ENCODE data around the gene AIFM3. TPM values are rescaled to one million over a fixed set of nuclear protein-coding genes. Genes with fewer than 3 reads are reported as not detected.

The AIFM3 gene
- total and polyA plus RNA-seq, 4 donors = 0.38 to 1.1 (median 0.63) TPM

GRCh38 chr22:20988573-20989322, 21.7 kb downstream of the AIFM3 start:
- H3K9me3 ChIP-seq (ENCODE audit: control insufficient read depth in 4 of 4, low read length in 3 of 4) = no peaks in the 10 kb centered on the region
- no peak for DNase-seq (ENCODE audit: low spot score)
- H3K9ac ChIP-seq (ENCODE audit: low read depth in 1 of 2, low read length in 2 of 2) = no peak overlapping the region
- no peaks in the 10 kb centered on the region for H3K27me3 ChIP-seq (ENCODE audit: control insufficient read depth in 4 of 4, insufficient read depth in 4 of 4, low read length in 3 of 4)
- H3K36me3 ChIP-seq (ENCODE audit: control insufficient read depth in 4 of 4, insufficient read depth in 3 of 4, low read depth in 1 of 4, low read length in 3 of 4) = peaks cover 7 to 42% (median 16%) of the 10 kb centered on the region in 4 donors
- H3K4me3 ChIP-seq (ENCODE audit: low read depth in 1 of 3, low read length in 3 of 3) = no peak overlapping the region
- no peak overlapping the region for H3K27ac ChIP-seq (ENCODE audit: low read depth in 1 of 2, low read length in 2 of 2)
- 95% methylated on average over 16 of the region's 16 CpGs for WGBS
- no peaks in the 10 kb centered on the region for H3K4me1 ChIP-seq (ENCODE audit: control insufficient read depth in 4 of 4, insufficient read depth in 4 of 4, low read length in 3 of 4)
- TF ChIP-seq CTCF (IDR thresholded peaks at IDR 0.05; ENCODE audit: low read depth, low read length, missing input control) (no peak), GABPA (IDR thresholded peaks at IDR 0.05 in 1 of 2, conservative IDR thresholded peaks at IDR 0.05 in 1 of 2) (no peak), ZBTB33 (IDR thresholded peaks at IDR 0.05) (no peak), FOXA1 (IDR thresholded peaks at IDR 0.05) (no peak), RAD21 (IDR thresholded peaks at IDR 0.05) (no peak)

- no peaks in the 10 kb centered on the region for H3K9me3 ChIP-seq (ENCODE audit: control insufficient read depth in 4 of 4, low read length in 3 of 4)
- TF ChIP-seq REST (IDR thresholded peaks at IDR 0.05) = no peak
- TF ChIP-seq ZBTB33 (IDR thresholded peaks at IDR 0.05) = no peak
- no peak for TF ChIP-seq RXRA (IDR thresholded peaks at IDR 0.05)
- no peak for TF ChIP-seq GABPA (IDR thresholded peaks at IDR 0.05 in 1 of 2, conservative IDR thresholded peaks at IDR 0.05 in 1 of 2)
- TF ChIP-seq FOXA2 (IDR thresholded peaks at IDR 0.05) = no peak
- no peak for TF ChIP-seq CTCF (IDR thresholded peaks at IDR 0.05; ENCODE audit: low read depth, low read length, missing input control)
- no peak for TF ChIP-seq FOXA1 (IDR thresholded peaks at IDR 0.05)
- no peak for TF ChIP-seq JUND (IDR thresholded peaks at IDR 0.05)
- no peak for TF ChIP-seq NR2F2 (IDR thresholded peaks at IDR 0.05)
- TF ChIP-seq TAF1 (conservative IDR thresholded peaks at IDR 0.05) = no peak
- TF ChIP-seq HNF4G (IDR thresholded peaks at IDR 0.05) = no peak
- TF ChIP-seq ATF3 (IDR thresholded peaks at IDR 0.05) = no peak
- no peak for TF ChIP-seq HNF4A (conservative IDR thresholded peaks at IDR 0.05)
- TF ChIP-seq EGR1 (IDR thresholded peaks at IDR 0.05; ENCODE audit: low read depth in 2 of 2) = no peak
- TF ChIP-seq MAX (IDR thresholded peaks at IDR 0.05) = no peak
- no peak for TF ChIP-seq YY1 (IDR thresholded peaks at IDR 0.05)
- no peak overlapping the region for H3K27ac ChIP-seq (ENCODE audit: low read depth in 1 of 2, low read length in 2 of 2)
- peaks cover 8 to 47% (median 15%) of the 10 kb centered on the region in 4 donors for H3K36me3 ChIP-seq (ENCODE audit: control insufficient read depth in 4 of 4, insufficient read depth in 3 of 4, low read depth in 1 of 4, low read length in 3 of 4)
- no peak overlapping the region for H3K9ac ChIP-seq (ENCODE audit: low read depth in 1 of 2, low read length in 2 of 2)
- no peaks in the 10 kb centered on the region for H3K4me1 ChIP-seq (ENCODE audit: control insufficient read depth in 4 of 4, insufficient read depth in 4 of 4, low read length in 3 of 4)
- no peak overlapping the region for H3K4me3 ChIP-seq (ENCODE audit: low read depth in 1 of 3, low read length in 3 of 3)
- DNase-seq (ENCODE audit: low spot score) = no peak
- H3K27me3 ChIP-seq (ENCODE audit: control insufficient read depth in 4 of 4, insufficient read depth in 4 of 4, low read length in 3 of 4) = no peaks in the 10 kb centered on the region
- 75% methylated on average over 17 of the region's 17 CpGs for WGBS
These were observed 22.5 kb downstream of the AIFM3 start for GRCh38 chr22:20989323-20990138.

Measured in liver (tissue), 9 donors.